ENCODE results near the gene LSG1. TPM values are rescaled to one million over a fixed set of nuclear protein-coding genes. Genes with fewer than 3 reads are reported as not detected.
A peak's percentile ranks its signal among the peaks of the same experiment; 100 is the strongest.

LSG1 gene
- polyA plus RNA-seq (2012; ENCODE audit: insufficient read length, low read depth) = 19.5 TPM

DNA sequence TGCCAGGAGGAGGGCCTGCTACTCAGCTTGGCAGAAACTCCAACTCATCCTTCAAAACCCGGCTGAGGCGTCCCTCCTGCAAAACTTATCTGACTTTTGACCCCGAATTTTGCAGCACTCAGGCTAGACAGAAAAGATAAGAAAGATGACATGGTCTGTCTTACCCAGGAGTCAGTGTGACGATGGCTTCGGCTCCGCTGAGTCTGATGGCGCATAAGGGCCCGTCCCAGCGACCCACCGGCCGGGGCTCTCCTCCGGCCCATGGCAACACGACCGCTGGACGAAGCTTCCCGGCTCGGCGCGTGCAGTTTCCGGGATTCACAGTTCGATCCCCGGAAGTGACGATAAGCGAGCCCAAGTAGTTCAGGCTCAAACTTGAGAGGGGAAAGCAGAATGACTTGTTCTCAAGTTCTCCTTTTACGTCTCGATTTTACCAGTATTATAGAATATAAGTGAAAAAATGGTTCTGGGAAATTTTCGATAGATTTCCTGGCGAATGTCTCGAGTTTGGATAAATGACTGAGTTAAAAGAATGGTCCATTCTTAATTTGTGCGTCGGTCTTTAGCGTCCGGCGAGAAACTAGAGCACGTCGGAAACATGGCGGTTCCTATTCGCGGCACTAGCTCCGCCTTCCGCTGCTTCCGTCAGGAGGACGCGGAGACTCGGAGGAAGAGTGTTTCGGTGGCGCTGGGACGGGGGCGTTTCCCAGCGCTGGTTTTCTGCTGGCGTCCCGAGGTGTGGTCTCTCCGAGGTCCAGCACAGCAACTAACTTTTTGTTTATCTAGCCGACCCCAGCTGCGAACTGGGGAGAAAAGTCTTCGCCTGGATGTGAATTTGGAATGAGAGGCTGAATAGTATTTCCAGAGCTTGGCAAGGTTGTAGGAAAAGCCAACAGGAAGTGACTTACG lies at the start of gene LSG1:
TSS of gene LSG1 (minus strand) at position 292 of the 909 bp plus-strand sequence. CDS start at position 263, 29 bp downstream.
- TF ChIP-seq SIN3A (IDR thresholded peaks at IDR 0.05; ENCODE audit: borderline replicate concordance, insufficient read depth, low read length) = 0 out of 2 replicates have a peak, but pooled peaks have one; percentile 76
- peak; percentile 84 for TF ChIP-seq FOXP2 (optimal IDR thresholded peaks at IDR 0.05; ENCODE audit: borderline replicate concordance, extremely low read depth, extremely low read length, insufficient read depth)
- TF ChIP-seq, protein P1, sequence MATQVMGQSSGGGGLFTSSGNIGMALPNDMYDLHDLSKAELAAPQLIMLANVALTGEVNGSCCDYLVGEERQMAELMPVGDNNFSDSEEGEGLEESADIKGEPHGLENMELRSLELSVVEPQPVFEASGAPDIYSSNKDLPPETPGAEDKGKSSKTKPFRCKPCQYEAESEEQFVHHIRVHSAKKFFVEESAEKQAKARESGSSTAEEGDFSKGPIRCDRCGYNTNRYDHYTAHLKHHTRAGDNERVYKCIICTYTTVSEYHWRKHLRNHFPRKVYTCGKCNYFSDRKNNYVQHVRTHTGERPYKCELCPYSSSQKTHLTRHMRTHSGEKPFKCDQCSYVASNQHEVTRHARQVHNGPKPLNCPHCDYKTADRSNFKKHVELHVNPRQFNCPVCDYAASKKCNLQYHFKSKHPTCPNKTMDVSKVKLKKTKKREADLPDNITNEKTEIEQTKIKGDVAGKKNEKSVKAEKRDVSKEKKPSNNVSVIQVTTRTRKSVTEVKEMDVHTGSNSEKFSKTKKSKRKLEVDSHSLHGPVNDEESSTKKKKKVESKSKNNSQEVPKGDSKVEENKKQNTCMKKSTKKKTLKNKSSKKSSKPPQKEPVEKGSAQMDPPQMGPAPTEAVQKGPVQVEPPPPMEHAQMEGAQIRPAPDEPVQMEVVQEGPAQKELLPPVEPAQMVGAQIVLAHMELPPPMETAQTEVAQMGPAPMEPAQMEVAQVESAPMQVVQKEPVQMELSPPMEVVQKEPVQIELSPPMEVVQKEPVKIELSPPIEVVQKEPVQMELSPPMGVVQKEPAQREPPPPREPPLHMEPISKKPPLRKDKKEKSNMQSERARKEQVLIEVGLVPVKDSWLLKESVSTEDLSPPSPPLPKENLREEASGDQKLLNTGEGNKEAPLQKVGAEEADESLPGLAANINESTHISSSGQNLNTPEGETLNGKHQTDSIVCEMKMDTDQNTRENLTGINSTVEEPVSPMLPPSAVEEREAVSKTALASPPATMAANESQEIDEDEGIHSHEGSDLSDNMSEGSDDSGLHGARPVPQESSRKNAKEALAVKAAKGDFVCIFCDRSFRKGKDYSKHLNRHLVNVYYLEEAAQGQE (IDR thresholded peaks at IDR 0.05; ENCODE audit: insufficient read depth in 1 of 2, low read depth in 2 of 2, low read length in 2 of 2) = no peak
- peak; percentile 49; the same call in 1 of the 2 replicates for TF ChIP-seq TAF1 (IDR thresholded peaks at IDR 0.05; ENCODE audit: borderline replicate concordance, insufficient read depth, low read length)
- TF ChIP-seq POLR2AphosphoS5 (IDR thresholded peaks at IDR 0.05; ENCODE audit: low read depth, low read length) = peak; percentile 65; the same call in 1 of the 2 replicates

DNA sequence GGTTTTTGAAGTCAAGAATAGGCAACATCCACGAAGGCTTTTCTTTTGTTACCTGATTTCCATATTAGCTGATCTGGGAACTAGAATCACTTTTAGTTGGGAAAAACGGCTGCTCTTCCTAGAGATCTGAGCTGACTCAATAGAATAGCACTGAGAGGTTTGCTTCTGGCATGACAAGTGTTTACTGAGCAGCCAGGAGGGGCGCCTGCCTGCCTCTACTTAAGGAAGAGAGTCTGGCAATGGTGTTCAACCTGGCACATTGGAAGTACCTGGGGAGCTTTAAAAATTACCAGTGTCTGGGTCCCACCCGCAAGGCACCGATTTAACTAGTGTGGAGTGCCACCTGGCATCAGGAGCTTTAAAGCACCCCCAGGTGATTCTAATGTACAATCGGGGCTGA lies 48.1 kb upstream of the LSG1 start:
- TF ChIP-seq POLR2AphosphoS5 (IDR thresholded peaks at IDR 0.05; ENCODE audit: low read depth, low read length) (no peak), SIN3A (IDR thresholded peaks at IDR 0.05; ENCODE audit: borderline replicate concordance, insufficient read depth, low read length) (no peak), FOXP2 (optimal IDR thresholded peaks at IDR 0.05; ENCODE audit: borderline replicate concordance, extremely low read depth, extremely low read length, insufficient read depth) (no peak), TAF1 (IDR thresholded peaks at IDR 0.05; ENCODE audit: borderline replicate concordance, insufficient read depth, low read length) (no peak)
- TF ChIP-seq, protein P1 (IDR thresholded peaks at IDR 0.05; ENCODE audit: insufficient read depth in 1 of 2, low read depth in 2 of 2, low read length in 2 of 2) = no peak

DNA sequence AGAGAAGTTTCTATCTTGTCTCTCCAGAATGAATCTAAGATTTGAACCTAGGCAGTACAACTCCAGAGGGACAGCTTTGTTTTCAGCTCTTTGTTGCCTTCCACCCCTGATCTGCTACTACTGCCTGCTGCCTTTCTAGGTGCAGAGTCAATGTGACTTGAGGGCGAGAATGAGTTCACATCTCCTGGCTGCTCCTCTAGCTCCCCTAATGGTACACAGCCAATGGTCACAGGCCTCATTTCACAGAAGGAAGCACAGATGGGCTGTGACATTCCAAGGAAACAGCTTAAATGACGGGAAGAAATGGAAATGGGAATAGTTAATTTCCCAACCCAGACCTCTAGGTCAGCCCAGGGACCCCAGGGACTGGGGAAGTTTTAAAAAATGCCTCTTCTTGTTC lies 46.1 kb upstream of the LSG1 start:
- TF ChIP-seq POLR2AphosphoS5 (IDR thresholded peaks at IDR 0.05; ENCODE audit: low read depth, low read length) (no peak), FOXP2 (optimal IDR thresholded peaks at IDR 0.05; ENCODE audit: borderline replicate concordance, extremely low read depth, extremely low read length, insufficient read depth) (no peak), SIN3A (IDR thresholded peaks at IDR 0.05; ENCODE audit: borderline replicate concordance, insufficient read depth, low read length) (no peak), TAF1 (IDR thresholded peaks at IDR 0.05; ENCODE audit: borderline replicate concordance, insufficient read depth, low read length) (no peak)
- TF ChIP-seq, protein P1 (IDR thresholded peaks at IDR 0.05; ENCODE audit: insufficient read depth in 1 of 2, low read depth in 2 of 2, low read length in 2 of 2) = no peak

DNA sequence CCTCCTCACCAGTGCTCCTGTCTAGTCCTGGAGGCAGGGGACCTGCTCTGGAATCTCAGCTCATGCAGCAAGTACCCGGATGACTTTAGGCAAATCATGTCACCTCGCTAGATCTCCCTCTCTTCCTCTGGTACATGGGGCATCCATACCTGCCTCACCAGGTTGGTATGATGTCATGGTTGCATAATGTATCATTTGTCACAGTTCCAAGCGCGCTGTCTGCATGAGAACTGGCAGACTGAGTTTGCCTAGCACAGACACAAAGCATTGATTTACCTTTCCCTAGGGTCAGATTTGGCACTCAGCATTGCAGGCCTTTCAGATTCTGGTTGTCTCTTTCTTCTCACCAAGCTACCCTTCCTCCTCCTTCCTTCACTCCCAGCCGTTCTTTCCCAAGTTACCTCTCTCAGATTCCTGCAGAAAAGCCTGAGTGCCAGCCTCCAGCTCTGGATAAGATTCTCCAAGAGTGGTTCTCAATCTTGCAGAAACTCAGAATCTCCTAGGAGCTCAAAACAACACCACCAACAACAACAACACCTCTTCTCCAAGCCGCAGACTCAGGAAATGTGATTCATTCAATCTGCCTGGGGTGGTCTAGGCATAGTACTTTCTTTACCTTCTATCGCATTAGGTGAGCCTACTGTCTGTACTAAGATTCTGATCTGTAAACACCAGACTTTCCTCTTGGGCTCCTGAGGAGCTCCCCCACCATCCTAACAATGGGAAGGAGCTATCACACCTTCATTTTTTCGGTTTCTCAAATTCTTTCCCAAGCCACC lies 43.2 kb upstream of the LSG1 start:
- no peak for TF ChIP-seq TAF1 (IDR thresholded peaks at IDR 0.05; ENCODE audit: borderline replicate concordance, insufficient read depth, low read length)
- no peak for TF ChIP-seq POLR2AphosphoS5 (IDR thresholded peaks at IDR 0.05; ENCODE audit: low read depth, low read length)
- TF ChIP-seq, protein P1 (IDR thresholded peaks at IDR 0.05; ENCODE audit: insufficient read depth in 1 of 2, low read depth in 2 of 2, low read length in 2 of 2) = no peak
- TF ChIP-seq SIN3A (IDR thresholded peaks at IDR 0.05; ENCODE audit: borderline replicate concordance, insufficient read depth, low read length) = no peak
- TF ChIP-seq FOXP2 (optimal IDR thresholded peaks at IDR 0.05; ENCODE audit: borderline replicate concordance, extremely low read depth, extremely low read length, insufficient read depth) = no peak

All from PFSK-1 (cell line).